ENCODE results near the gene RAB6B.

RAB6B gene

DNA sequence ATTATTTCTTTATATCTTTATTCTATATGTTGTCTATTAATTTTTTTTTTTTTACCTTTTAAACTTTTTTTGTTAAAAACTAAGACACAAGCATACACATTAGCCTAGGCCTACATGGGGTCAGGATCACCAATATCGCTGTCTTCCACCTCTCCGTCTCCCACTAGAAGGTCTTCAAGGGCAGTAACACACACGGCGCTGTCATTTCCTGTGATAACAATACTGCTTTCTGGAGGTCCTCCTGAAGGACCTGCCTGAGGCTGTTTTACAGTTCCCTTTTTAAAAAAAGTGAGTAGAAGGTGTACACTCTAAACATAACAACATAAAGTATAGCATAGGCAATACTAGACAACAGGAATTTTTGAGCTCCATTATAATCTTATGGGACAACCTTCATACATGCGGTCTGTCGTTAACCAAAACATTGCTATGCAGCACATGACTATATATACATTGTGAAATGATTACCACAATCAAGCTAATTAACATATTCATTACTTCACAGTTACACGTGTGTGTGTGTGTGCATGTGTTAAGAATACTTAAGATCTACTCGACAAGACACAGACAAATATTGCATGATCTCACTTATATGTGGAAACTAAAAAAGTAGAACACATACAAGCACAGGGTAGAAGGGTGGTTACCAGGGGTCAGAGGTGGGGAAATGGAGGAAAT lies 20.8 kb downstream of the RAB6B start (continued):
- TF ChIP-seq, protein P1, sequence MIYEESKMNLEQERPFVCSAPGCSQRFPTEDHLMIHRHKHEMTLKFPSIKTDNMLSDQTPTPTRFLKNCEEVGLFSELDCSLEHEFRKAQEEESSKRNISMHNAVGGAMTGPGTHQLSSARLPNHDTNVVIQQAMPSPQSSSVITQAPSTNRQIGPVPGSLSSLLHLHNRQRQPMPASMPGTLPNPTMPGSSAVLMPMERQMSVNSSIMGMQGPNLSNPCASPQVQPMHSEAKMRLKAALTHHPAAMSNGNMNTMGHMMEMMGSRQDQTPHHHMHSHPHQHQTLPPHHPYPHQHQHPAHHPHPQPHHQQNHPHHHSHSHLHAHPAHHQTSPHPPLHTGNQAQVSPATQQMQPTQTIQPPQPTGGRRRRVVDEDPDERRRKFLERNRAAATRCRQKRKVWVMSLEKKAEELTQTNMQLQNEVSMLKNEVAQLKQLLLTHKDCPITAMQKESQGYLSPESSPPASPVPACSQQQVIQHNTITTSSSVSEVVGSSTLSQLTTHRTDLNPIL (CRISPR knock-in tag; IDR thresholded peaks at IDR 0.05; ENCODE audit: low read depth), result no peak

DNA sequence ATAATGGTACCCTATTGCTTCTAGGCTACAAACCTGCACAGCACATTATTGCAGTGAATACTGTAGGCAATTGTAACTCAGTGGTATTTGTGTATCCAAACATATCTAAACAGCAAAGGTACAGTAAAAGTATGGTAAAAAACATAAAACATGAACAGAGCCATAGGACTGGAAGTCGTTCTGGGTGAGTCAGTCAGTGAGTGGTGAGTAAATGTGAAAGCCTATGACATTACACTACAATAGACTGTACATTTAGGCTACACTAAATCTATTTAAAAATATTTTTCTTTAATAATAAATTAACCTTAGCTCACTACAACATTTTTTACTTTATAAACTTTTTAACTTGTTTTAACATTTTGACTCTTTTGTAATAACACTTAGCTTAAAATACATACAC lies 21.3 kb downstream of the RAB6B start:
- no peak for ATAC-seq
- TF ChIP-seq ZNF70 (CRISPR knock-in tag; IDR thresholded peaks at IDR 0.05) (no peak), BACH2 (CRISPR knock-in tag; IDR thresholded peaks at IDR 0.05; ENCODE audit: borderline replicate concordance) (no peak), GLIS3 (CRISPR knock-in tag; IDR thresholded peaks at IDR 0.05) (no peak), SNAI2 (CRISPR knock-in tag; IDR thresholded peaks at IDR 0.05) (no peak), ISL1 (CRISPR knock-in tag; IDR thresholded peaks at IDR 0.05) (no peak), ESRRG (CRISPR knock-in tag; IDR thresholded peaks at IDR 0.05) (no peak), TCF4 (CRISPR knock-in tag; IDR thresholded peaks at IDR 0.05; ENCODE audit: borderline replicate concordance) (no peak), TOX (CRISPR knock-in tag; IDR thresholded peaks at IDR 0.05; ENCODE audit: borderline replicate concordance) (no peak), RARB (CRISPR knock-in tag; IDR thresholded peaks at IDR 0.05) (no peak), ARNTL (CRISPR knock-in tag; IDR thresholded peaks at IDR 0.05; ENCODE audit: borderline replicate concordance, low read depth) (no peak), ZFP3 (CRISPR knock-in tag; IDR thresholded peaks at IDR 0.05) (no peak), ZFP30 (CRISPR knock-in tag; IDR thresholded peaks at IDR 0.05) (no peak), ZC3H10 (CRISPR knock-in tag; IDR thresholded peaks at IDR 0.05) (no peak), OSR1 (CRISPR knock-in tag; IDR thresholded peaks at IDR 0.05) (no peak), CSDC2 (CRISPR knock-in tag; IDR thresholded peaks at IDR 0.05) (no peak)
- TF ChIP-seq, protein P2, sequence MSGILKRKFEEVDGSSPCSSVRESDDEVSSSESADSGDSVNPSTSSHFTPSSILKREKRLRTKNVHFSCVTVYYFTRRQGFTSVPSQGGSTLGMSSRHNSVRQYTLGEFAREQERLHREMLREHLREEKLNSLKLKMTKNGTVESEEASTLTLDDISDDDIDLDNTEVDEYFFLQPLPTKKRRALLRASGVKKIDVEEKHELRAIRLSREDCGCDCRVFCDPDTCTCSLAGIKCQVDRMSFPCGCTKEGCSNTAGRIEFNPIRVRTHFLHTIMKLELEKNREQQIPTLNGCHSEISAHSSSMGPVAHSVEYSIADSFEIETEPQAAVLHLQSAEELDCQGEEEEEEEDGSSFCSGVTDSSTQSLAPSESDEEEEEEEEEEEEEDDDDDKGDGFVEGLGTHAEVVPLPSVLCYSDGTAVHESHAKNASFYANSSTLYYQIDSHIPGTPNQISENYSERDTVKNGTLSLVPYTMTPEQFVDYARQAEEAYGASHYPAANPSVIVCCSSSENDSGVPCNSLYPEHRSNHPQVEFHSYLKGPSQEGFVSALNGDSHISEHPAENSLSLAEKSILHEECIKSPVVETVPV (CRISPR knock-in tag; IDR thresholded peaks at IDR 0.05), result no peak
- TF ChIP-seq, protein P3, sequence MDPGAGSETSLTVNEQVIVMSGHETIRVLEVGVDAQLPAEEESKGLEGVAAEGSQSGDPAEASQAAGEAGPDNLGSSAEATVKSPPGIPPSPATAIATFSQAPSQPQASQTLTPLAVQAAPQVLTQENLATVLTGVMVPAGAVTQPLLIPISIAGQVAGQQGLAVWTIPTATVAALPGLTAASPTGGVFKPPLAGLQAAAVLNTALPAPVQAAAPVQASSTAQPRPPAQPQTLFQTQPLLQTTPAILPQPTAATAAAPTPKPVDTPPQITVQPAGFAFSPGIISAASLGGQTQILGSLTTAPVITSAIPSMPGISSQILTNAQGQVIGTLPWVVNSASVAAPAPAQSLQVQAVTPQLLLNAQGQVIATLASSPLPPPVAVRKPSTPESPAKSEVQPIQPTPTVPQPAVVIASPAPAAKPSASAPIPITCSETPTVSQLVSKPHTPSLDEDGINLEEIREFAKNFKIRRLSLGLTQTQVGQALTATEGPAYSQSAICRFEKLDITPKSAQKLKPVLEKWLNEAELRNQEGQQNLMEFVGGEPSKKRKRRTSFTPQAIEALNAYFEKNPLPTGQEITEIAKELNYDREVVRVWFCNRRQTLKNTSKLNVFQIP (CRISPR knock-in tag; IDR thresholded peaks at IDR 0.05; ENCODE audit: borderline replicate concordance, low read depth), result no peak
- TF ChIP-seq, protein P4, sequence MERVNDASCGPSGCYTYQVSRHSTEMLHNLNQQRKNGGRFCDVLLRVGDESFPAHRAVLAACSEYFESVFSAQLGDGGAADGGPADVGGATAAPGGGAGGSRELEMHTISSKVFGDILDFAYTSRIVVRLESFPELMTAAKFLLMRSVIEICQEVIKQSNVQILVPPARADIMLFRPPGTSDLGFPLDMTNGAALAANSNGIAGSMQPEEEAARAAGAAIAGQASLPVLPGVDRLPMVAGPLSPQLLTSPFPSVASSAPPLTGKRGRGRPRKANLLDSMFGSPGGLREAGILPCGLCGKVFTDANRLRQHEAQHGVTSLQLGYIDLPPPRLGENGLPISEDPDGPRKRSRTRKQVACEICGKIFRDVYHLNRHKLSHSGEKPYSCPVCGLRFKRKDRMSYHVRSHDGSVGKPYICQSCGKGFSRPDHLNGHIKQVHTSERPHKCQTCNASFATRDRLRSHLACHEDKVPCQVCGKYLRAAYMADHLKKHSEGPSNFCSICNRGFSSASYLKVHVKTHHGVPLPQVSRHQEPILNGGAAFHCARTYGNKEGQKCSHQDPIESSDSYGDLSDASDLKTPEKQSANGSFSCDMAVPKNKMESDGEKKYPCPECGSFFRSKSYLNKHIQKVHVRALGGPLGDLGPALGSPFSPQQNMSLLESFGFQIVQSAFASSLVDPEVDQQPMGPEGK (CRISPR knock-in tag; IDR thresholded peaks at IDR 0.05; ENCODE audit: borderline replicate concordance), result no peak
- TF ChIP-seq, protein P5, sequence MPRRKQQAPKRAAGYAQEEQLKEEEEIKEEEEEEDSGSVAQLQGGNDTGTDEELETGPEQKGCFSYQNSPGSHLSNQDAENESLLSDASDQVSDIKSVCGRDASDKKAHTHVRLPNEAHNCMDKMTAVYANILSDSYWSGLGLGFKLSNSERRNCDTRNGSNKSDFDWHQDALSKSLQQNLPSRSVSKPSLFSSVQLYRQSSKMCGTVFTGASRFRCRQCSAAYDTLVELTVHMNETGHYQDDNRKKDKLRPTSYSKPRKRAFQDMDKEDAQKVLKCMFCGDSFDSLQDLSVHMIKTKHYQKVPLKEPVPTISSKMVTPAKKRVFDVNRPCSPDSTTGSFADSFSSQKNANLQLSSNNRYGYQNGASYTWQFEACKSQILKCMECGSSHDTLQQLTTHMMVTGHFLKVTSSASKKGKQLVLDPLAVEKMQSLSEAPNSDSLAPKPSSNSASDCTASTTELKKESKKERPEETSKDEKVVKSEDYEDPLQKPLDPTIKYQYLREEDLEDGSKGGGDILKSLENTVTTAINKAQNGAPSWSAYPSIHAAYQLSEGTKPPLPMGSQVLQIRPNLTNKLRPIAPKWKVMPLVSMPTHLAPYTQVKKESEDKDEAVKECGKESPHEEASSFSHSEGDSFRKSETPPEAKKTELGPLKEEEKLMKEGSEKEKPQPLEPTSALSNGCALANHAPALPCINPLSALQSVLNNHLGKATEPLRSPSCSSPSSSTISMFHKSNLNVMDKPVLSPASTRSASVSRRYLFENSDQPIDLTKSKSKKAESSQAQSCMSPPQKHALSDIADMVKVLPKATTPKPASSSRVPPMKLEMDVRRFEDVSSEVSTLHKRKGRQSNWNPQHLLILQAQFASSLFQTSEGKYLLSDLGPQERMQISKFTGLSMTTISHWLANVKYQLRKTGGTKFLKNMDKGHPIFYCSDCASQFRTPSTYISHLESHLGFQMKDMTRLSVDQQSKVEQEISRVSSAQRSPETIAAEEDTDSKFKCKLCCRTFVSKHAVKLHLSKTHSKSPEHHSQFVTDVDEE (CRISPR knock-in tag; IDR thresholded peaks at IDR 0.05), result no peak
- TF ChIP-seq, protein P1 (CRISPR knock-in tag; IDR thresholded peaks at IDR 0.05; ENCODE audit: low read depth), result no peak

DNA sequence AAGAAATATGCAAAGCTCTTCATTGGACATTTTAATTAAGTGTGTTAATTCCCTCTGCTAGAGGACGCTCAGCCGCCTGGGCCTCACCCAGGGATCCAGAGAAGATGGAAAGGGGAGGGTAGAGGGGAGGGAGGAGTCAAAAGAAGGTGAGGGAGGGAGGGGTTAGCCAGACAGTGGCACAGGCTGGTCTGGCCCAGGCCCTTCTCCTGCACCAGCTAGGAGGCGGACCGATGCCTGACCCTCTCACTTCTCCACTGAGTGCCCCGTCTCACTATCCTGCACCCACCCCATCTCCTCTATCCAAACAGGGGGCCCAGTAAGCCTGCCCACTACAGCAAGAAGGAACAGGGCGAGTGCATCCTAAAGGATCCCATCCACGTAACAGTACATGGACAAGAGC lies 22.9 kb downstream of the RAB6B start:
- no peak for ATAC-seq
- TF ChIP-seq, protein P3 (CRISPR knock-in tag; IDR thresholded peaks at IDR 0.05; ENCODE audit: borderline replicate concordance, low read depth), result no peak
- TF ChIP-seq PPARA (CRISPR knock-in tag; IDR thresholded peaks at IDR 0.05; ENCODE audit: borderline replicate concordance) (no peak), ZNF565 (CRISPR knock-in tag; conservative IDR thresholded peaks at IDR 0.05; ENCODE audit: low read depth) (no peak), ZNF8 (CRISPR knock-in tag; IDR thresholded peaks at IDR 0.05) (no peak), ISL1 (CRISPR knock-in tag; IDR thresholded peaks at IDR 0.05) (no peak), RARB (CRISPR knock-in tag; IDR thresholded peaks at IDR 0.05) (no peak), GLIS3 (CRISPR knock-in tag; IDR thresholded peaks at IDR 0.05) (no peak), SNAI2 (CRISPR knock-in tag; IDR thresholded peaks at IDR 0.05) (no peak), ARNTL (CRISPR knock-in tag; IDR thresholded peaks at IDR 0.05; ENCODE audit: borderline replicate concordance, low read depth) (no peak)

Data from SK-N-SH treated with all-trans-retinoic acid at 6 μM for 48 hours (cell line).